Activated T-helper 2 cell treated with anti-CD3 and anti-CD28 coated beads, Interferon-gamma antibody, Interleukin-2, Interleukin-4, amounts not matched to agents 10 μg/mL and 5 μg/mL and 100 μg/mL, durations not matched to agents 14 hours and 24 hours and 36 hours (primary cell): ENCODE results near the gene PROSER3. TPM values are rescaled to one million over a fixed set of nuclear protein-coding genes. Genes with fewer than 3 reads are reported as not detected.

ENCODE experiments used
- DNase-seq: peaks from one replicate; pipeline ENCODE4 v3.0.0; 2021; ENCODE audit warnings: low spot score
- H3K27ac Mint-ChIP-seq: one replicate; pipeline ENCODE4 v1.8.0; 2021; ENCODE audit warnings: mixed read lengths
- H3K27me3 Mint-ChIP-seq: one replicate; pipeline ENCODE4 v1.8.0; 2021; ENCODE audit warnings: low read depth, mixed read lengths
- H3K36me3 Mint-ChIP-seq: one replicate; pipeline ENCODE4 v1.8.0; 2021; ENCODE audit warnings: low read depth, mixed read lengths
- H3K4me1 Mint-ChIP-seq: one replicate; pipeline ENCODE4 v1.8.0; 2021; ENCODE audit warnings: low read depth, mixed read lengths
- H3K4me3 Mint-ChIP-seq: one replicate; pipeline ENCODE4 v1.8.0; 2021; ENCODE audit warnings: low read depth, mild to moderate bottlenecking, moderate library complexity, mixed read lengths
- H3K9me3 Mint-ChIP-seq: one replicate; pipeline ENCODE4 v1.8.0; 2021; ENCODE audit warnings: mixed read lengths
- intact Hi-C: fragments of 100-400 bp; cut with micrococcal nuclease; formaldehyde crosslinking; loops from one replicate; pipeline ENCODE4 v1.15.1; 2023
- total RNA-seq: library from RNA; stranded (reverse); gene quantifications from 2 replicates; pipeline ENCODE4 v1.2.3, GENCODE V29; 2022

The PROSER3 gene
- total RNA-seq, 1 donor from 2014 or later: 41.2 TPM

GRCh38 chr19:35812220-35813042 is 54.5 kb downstream of the PROSER3 start, which contains the start of gene PRODH2:
TSS of gene PRODH2 (minus strand) at chr19:35812845. CDS start at chr19:35812805, 40 bp downstream.
- intact Hi-C loops: no loop called here
- no peak within 1 kb of the TSS for H3K27ac Mint-ChIP-seq

GRCh38 chr19:35813043-35813890 is 55.3 kb downstream of the PROSER3 start:
- Mint-ChIP-seq H3K27ac (no peak overlapping the region), H3K27me3 (peaks cover 6% of the 10 kb centered on the region), H3K4me3 (no peak overlapping the region), H3K36me3 (no peaks in the 10 kb centered on the region), H3K9me3 (no peaks in the 10 kb centered on the region), H3K4me1 (no peaks in the 10 kb centered on the region)
- no peak for DNase-seq
- intact Hi-C loops: no loop called here

More at GRCh38 chr19:35812220-35813042, 54.5 kb downstream of the PROSER3 start, which contains the start of gene PRODH2:
- no peaks in the 10 kb centered on the region for H3K36me3 Mint-ChIP-seq
- DNase-seq: no peak
- peaks cover 4% of the 10 kb centered on the region for H3K27me3 Mint-ChIP-seq
- no peaks in the 10 kb centered on the region for H3K4me1 Mint-ChIP-seq
- no peak within 1 kb of the TSS for H3K4me3 Mint-ChIP-seq
- H3K9me3 Mint-ChIP-seq: no peaks in the 10 kb centered on the region

DNA sequence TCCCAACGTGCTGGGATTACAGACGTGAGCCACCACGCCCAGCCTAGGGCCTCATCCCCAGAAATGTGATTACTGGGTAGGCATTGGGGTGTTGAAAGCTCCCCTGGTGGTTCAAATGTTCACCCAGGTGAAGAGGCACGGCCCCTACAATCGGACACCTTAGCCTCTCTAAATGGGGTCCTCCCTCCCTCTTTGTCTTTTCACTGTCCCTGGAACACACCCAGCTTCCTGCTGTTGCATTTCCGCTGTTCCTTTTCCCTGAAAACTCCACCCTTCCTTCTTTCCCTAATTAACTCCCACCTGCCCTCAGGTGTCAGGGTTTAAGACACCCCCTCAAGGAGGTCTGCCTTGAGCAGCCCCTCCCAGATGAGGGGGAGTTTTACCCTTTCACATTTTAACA is 58.3 kb downstream of the PROSER3 start:
- intact Hi-C loops: no loop called here
- H3K27ac Mint-ChIP-seq: no peak overlapping the region
- DNase-seq: no peak
- no peak overlapping the region for H3K4me3 Mint-ChIP-seq
- H3K4me1 Mint-ChIP-seq: peaks cover 4% of the 10 kb centered on the region
- no peaks in the 10 kb centered on the region for H3K9me3 Mint-ChIP-seq
- H3K27me3 Mint-ChIP-seq: peaks cover 7% of the 10 kb centered on the region
- no peaks in the 10 kb centered on the region for H3K36me3 Mint-ChIP-seq

DNA sequence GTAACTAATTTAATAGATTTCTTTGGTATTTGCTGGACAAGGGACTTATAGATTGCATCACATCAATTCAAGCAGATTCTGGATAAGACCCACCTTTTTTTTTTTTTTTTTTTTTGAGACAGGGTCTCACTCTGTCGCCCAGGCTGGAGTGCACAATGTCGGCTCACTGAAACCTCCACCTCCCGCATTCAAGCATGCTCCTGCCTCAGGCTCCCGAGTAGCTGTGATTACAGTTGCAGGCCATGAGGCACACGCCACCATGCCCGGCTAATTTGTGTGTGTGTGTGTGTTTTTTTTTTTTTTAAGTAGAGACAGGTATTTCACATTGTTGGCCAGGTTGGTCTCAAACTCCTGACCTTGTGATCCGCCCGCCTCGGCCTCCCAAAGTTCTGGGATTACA is 58.9 kb downstream of the PROSER3 start:
- Mint-ChIP-seq H3K4me3 (no peak overlapping the region), H3K9me3 (no peaks in the 10 kb centered on the region), H3K36me3 (no peaks in the 10 kb centered on the region), H3K27ac (no peak overlapping the region), H3K27me3 (peaks cover 7% of the 10 kb centered on the region), H3K4me1 (peaks cover 4% of the 10 kb centered on the region)
- no peak for DNase-seq
- intact Hi-C loops: no loop called here

GRCh38 chr19:35818445-35818844 is 60.5 kb downstream of the PROSER3 start:
- Mint-ChIP-seq H3K4me3 (no peak overlapping the region), H3K27me3 (peaks cover 9% of the 10 kb centered on the region), H3K36me3 (no peaks in the 10 kb centered on the region), H3K4me1 (peaks cover 4% of the 10 kb centered on the region), H3K9me3 (no peaks in the 10 kb centered on the region), H3K27ac (no peak overlapping the region)
- DNase-seq: no peak
- intact Hi-C loops: no loop called here

Other genes with a start within 250 kb of the PROSER3 start
- 0.27 TPM in 1 of 2 replicates, not detected in the other for gene DMKN, start 244.5 kb upstream of the PROSER3 start, total RNA-seq
- gene SBSN, start 229.9 kb upstream of the PROSER3 start, total RNA-seq: not detected in 2 replicates
- not detected in 2 replicates for gene GAPDHS, start 224.7 kb upstream of the PROSER3 start, total RNA-seq
- gene TMEM147, start 212.6 kb upstream of the PROSER3 start, total RNA-seq: 121 and 122 TPM in 2 replicates
- not detected in 2 replicates for gene ATP4A, start 194.5 kb upstream of the PROSER3 start, total RNA-seq
- not detected in 2 replicates for gene PMIS2, start 172.0 kb upstream of the PROSER3 start, total RNA-seq
- gene HAUS5, start 145.4 kb upstream of the PROSER3 start, total RNA-seq: 42.5 and 43.1 TPM in 2 replicates
- gene RBM42, start 129.1 kb upstream of the PROSER3 start, total RNA-seq: 101 and 102 TPM in 2 replicates
- gene ETV2, start 116.4 kb upstream of the PROSER3 start, total RNA-seq: 1.0 and 1.6 TPM in 2 replicates
- 431 and 461 TPM in 2 replicates for gene COX6B1, start 109.9 kb upstream of the PROSER3 start, total RNA-seq
- gene UPK1A, start 91.7 kb upstream of the PROSER3 start, total RNA-seq: 0.59 and 1.2 TPM in 2 replicates
- gene ZBTB32, start 53.6 kb upstream of the PROSER3 start, total RNA-seq: 231 and 234 TPM in 2 replicates
- gene KMT2B, start 40.2 kb upstream of the PROSER3 start, total RNA-seq: 58.4 and 63.3 TPM in 2 replicates
- gene IGFLR1, start 15.7 kb upstream of the PROSER3 start, total RNA-seq: 136 and 138 TPM in 2 replicates
- 27.4 and 30.8 TPM in 2 replicates for gene U2AF1L4, start 12.8 kb upstream of the PROSER3 start, total RNA-seq
- 45.1 and 46.9 TPM in 2 replicates for gene PSENEN, start 12.5 kb upstream of the PROSER3 start, total RNA-seq
- 9.9 and 10.0 TPM in 2 replicates for gene LIN37, start 9.6 kb upstream of the PROSER3 start, total RNA-seq
- gene HSPB6, start 1.1 kb upstream of the PROSER3 start, total RNA-seq: 0.14 and 0.21 TPM in 2 replicates
- 29.1 and 33.0 TPM in 2 replicates for gene ARHGAP33, start 17.4 kb downstream of the PROSER3 start, total RNA-seq
- not detected in 2 replicates for gene PRODH2, start 54.7 kb downstream of the PROSER3 start, total RNA-seq
- gene NPHS1, start 94.3 kb downstream of the PROSER3 start, total RNA-seq: 0.05 TPM in 1 of 2 replicates, not detected in the other
- 0.18 and 0.39 TPM in 2 replicates for gene KIRREL2, start 98.7 kb downstream of the PROSER3 start, total RNA-seq
- 1.2 and 1.4 TPM in 2 replicates for gene APLP1, start 110.4 kb downstream of the PROSER3 start, total RNA-seq
- gene NFKBID, start 142.4 kb downstream of the PROSER3 start, total RNA-seq: 109 and 117 TPM in 2 replicates
- 53.9 and 57.2 TPM in 2 replicates for gene HCST, start 144.4 kb downstream of the PROSER3 start, total RNA-seq
- gene TYROBP, start 150.1 kb downstream of the PROSER3 start, total RNA-seq: 0.39 TPM in 1 of 2 replicates, not detected in the other
- gene LRFN3, start 178.2 kb downstream of the PROSER3 start, total RNA-seq: 10.7 and 10.8 TPM in 2 replicates
- gene SDHAF1, start 237.0 kb downstream of the PROSER3 start, total RNA-seq: 20.0 and 20.8 TPM in 2 replicates